Ascending aorta (tissue), 2 donors: ENCODE measurements around the gene BHLHA15. TPM values are rescaled to one million over a fixed set of nuclear protein-coding genes. Genes with fewer than 3 reads are reported as not detected.

Experiments used
- DNase-seq, 2 donors: peaks; one replicate each; pipeline ENCODE4 v3.0.0-alpha.2; 2019; ENCODE audit warnings: low spot score in 2 of 2
- H3K27ac ChIP-seq, 2 donors: fragments of 200-600 bp; sonication (generic); one replicate each; pipeline ENCODE4 v1.5.1; 2016 to 2017; ENCODE audit warnings: mild to moderate bottlenecking in 1 of 2
- H3K27me3 ChIP-seq: fragments of 200-600 bp; sonication (generic); one replicate; pipeline ENCODE4 v1.5.1; 2017
- H3K36me3 ChIP-seq, 2 donors: fragments of 200-600 bp; sonication (generic); one replicate each; pipeline ENCODE4 v1.5.1; 2016
- H3K4me1 ChIP-seq, 2 donors: fragments of 200-600 bp; sonication (generic); one replicate each; pipeline ENCODE4 v1.5.1; 2016 to 2017; ENCODE audit warnings: mild to moderate bottlenecking in 1 of 2
- H3K4me3 ChIP-seq, 2 donors: fragments of 200-600 bp; sonication (generic); one replicate each; pipeline ENCODE4 v1.5.1; 2016 to 2017; ENCODE audit warnings: mild to moderate bottlenecking in 1 of 2
- H3K9me3 ChIP-seq, 2 donors: fragments of 200-600 bp; sonication (generic); one replicate each; pipeline ENCODE4 v1.5.1; 2016
- CTCF ChIP-seq, 3 experiments: fragments of 200-600 bp in 2 of 3; fragments of 450-650 bp in 1 of 3; sonication (generic) in 2 of 3; IDR thresholded peaks; one replicate each; pipeline ENCODE4 v1.5.1; 2016 to 2019; ENCODE audit warnings: antibody characterized with exemption in 3 of 3, mild to moderate bottlenecking in 1 of 3, moderate library complexity in 1 of 3
- intact Hi-C: fragments of 100-400 bp; cut with DNase I; formaldehyde crosslinking; loops from one replicate; pipeline ENCODE4 v1.15.1; 2023
- total RNA-seq: library from RNA; depleted of rRNA; stranded (reverse); fragments of >200 nt; gene quantifications from one replicate; pipeline ENCODE4 v1.1.0, GENCODE V29; 2016

The BHLHA15 gene
- total RNA-seq, 1 donor from 2014 or later: not detected

- H3K4me1 ChIP-seq: peaks cover 0 to 11% of the 10 kb centered on the region in 2 donors
- H3K27ac ChIP-seq: no peak overlapping the region
- H3K27me3 ChIP-seq: no peaks in the 10 kb centered on the region
- peaks cover 25 to 35% of the 10 kb centered on the region in 2 donors for H3K36me3 ChIP-seq
- no peak for TF ChIP-seq CTCF (IDR thresholded peaks at IDR 0.05)
- intact Hi-C loops: loop anchor here (5.0 kb wide), 2 partner anchors 63 to 82 kb away; partner anchors contain the start of genes LMTK2 and TECPR1
- H3K4me3 ChIP-seq: no peak overlapping the region
- DNase-seq: no peak
- H3K9me3 ChIP-seq: no peaks in the 10 kb centered on the region
Measured at GRCh38 chr7:98189559-98189958, 21.7 kb upstream of the BHLHA15 start.

- Histone ChIP-seq H3K4me1 (peaks cover 0 to 5% of the 10 kb centered on the region in 2 donors), H3K27me3 (no peaks in the 10 kb centered on the region), H3K9me3 (no peaks in the 10 kb centered on the region), H3K36me3 (peaks cover 25 to 56% of the 10 kb centered on the region in 2 donors), H3K27ac (no peak overlapping the region), H3K4me3 (no peak overlapping the region)
- intact Hi-C loops: no loop called here
- DNase-seq: no peak
- no peak for TF ChIP-seq CTCF (IDR thresholded peaks at IDR 0.05)
Measured at GRCh38 chr7:98191668-98192431, 19.4 kb upstream of the BHLHA15 start.

- no peak for DNase-seq
- no peak overlapping the region for H3K27ac ChIP-seq
- peaks cover 0 to 3% of the 10 kb centered on the region in 2 donors for H3K9me3 ChIP-seq
- intact Hi-C loops: no loop called here
- no peaks in the 10 kb centered on the region for H3K4me1 ChIP-seq
- no peak overlapping the region for H3K4me3 ChIP-seq
- H3K27me3 ChIP-seq: no peaks in the 10 kb centered on the region
- peaks cover 25 to 63% of the 10 kb centered on the region in 2 donors for H3K36me3 ChIP-seq
- TF ChIP-seq CTCF (IDR thresholded peaks at IDR 0.05): no peak
Measured at GRCh38 chr7:98192781-98193457, 18.3 kb upstream of the BHLHA15 start.

- no peaks in the 10 kb centered on the region for H3K27me3 ChIP-seq
- H3K36me3 ChIP-seq: peaks cover 25 to 66% of the 10 kb centered on the region in 2 donors
- H3K4me1 ChIP-seq: no peaks in the 10 kb centered on the region
- TF ChIP-seq CTCF (IDR thresholded peaks at IDR 0.05): no peak
- peaks cover 4 to 9% of the 10 kb centered on the region in 2 donors for H3K9me3 ChIP-seq
- no peak overlapping the region for H3K27ac ChIP-seq
- H3K4me3 ChIP-seq: no peak overlapping the region
- intact Hi-C loops: no loop called here
- no peak for DNase-seq
Measured at GRCh38 chr7:98193474-98194180, 17.6 kb upstream of the BHLHA15 start.

- no peak for DNase-seq
- no peak overlapping the region for H3K4me3 ChIP-seq
- H3K36me3 ChIP-seq: peaks cover 25 to 66% of the 10 kb centered on the region in 2 donors
- intact Hi-C loops: no loop called here
- no peaks in the 10 kb centered on the region for H3K27me3 ChIP-seq
- no peak for TF ChIP-seq CTCF (IDR thresholded peaks at IDR 0.05)
- H3K9me3 ChIP-seq: peaks cover 7 to 9% of the 10 kb centered on the region in 2 donors
- H3K4me1 ChIP-seq: no peaks in the 10 kb centered on the region
- H3K27ac ChIP-seq: no peak overlapping the region
Measured at GRCh38 chr7:98194186-98194585, 17.1 kb upstream of the BHLHA15 start.
